DOHH2 (cell line): Measurements from ENCODE around the gene CX3CL1.
A peak's percentile ranks its signal among the peaks of the same experiment; 100 is the strongest.

ENCODE experiments used
- EZH2phosphoT487 ChIP-seq: fragments of 200-600 bp; sonication (generic); IDR thresholded peaks from 2 replicates; pipeline ENCODE4 v1.6.1; 2017; ENCODE audit warnings: borderline replicate concordance, mild to moderate bottlenecking, antibody characterized with exemption, low read length, moderate library complexity, mixed read lengths
- TF ChIP-seq, protein P1 (sequence below): fragments of 200-600 bp; sonication (generic); IDR thresholded peaks from one replicate; pipeline ENCODE4 v1.5.1; 2014; ENCODE audit warnings: antibody characterized with exemption, mild to moderate bottlenecking, low read depth, low read length; ENCODE audit not compliant: poor library complexity, severe bottlenecking

DNA sequence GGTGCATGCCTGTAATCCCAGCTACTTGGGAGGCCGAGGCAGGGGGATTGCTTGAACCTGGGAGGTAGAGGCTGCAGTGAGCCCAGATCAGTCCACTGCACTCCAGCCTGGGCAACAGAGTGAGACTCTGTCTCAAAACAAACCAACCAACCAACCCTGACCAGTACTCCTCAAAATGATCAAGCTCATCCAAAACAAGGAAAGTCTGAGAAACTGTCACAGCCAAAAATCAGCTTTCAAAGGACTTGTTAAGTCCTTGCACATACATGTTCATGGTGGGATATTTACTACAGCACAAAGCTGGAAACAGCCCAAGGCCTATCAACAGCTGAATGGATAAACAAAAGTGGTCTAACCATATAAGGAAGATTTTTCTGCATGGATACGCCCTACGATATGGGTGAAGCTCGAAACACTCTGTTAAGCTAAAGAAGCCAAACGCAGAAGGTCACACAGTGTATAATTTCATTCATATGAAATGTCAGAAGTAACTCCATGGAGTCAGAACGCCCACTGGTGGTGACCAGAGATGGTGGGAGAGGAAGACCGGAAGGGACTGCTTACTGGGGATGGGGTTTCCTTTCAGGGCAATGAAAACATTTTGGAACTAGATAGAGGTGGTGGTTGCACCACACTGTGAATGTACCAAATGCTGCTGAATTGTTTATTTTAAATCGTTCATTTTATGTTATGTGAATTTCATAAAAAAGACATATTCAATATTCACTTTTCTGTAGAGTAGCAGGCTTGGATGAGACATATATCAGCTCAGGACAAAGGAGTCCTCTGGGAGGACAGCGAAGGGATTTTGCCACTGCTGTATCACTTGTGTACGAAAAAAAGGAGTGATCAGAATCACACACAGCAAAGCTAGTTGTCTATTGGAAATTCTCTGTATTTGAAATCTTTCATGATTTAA, 50.0 kb downstream of the CX3CL1 start:
- TF ChIP-seq, protein P1, sequence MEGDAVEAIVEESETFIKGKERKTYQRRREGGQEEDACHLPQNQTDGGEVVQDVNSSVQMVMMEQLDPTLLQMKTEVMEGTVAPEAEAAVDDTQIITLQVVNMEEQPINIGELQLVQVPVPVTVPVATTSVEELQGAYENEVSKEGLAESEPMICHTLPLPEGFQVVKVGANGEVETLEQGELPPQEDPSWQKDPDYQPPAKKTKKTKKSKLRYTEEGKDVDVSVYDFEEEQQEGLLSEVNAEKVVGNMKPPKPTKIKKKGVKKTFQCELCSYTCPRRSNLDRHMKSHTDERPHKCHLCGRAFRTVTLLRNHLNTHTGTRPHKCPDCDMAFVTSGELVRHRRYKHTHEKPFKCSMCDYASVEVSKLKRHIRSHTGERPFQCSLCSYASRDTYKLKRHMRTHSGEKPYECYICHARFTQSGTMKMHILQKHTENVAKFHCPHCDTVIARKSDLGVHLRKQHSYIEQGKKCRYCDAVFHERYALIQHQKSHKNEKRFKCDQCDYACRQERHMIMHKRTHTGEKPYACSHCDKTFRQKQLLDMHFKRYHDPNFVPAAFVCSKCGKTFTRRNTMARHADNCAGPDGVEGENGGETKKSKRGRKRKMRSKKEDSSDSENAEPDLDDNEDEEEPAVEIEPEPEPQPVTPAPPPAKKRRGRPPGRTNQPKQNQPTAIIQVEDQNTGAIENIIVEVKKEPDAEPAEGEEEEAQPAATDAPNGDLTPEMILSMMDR, result peak; percentile 58
- no peak for TF ChIP-seq EZH2phosphoT487
